ENCODE results near the gene LPCAT1. TPM values are rescaled to one million over a fixed set of nuclear protein-coding genes. Genes with fewer than 3 reads are reported as not detected.

LPCAT1 gene
- total RNA-seq, 5 donors from 2014 or later (not counting 1 experiment from before 2014, with no cell fraction given), result 27.9 to 57.7 (median 50.3) TPM

GRCh38 chr5:1497795-1498622 lies 25.8 kb downstream of the LPCAT1 start:
- H3K27ac ChIP-seq (ENCODE audit: low read length), result no peak overlapping the region
- no peak for ATAC-seq (replicated peaks in 1 of 4)
- Mint-ChIP-seq H3K36me3 (peaks cover 20% of the 10 kb centered on the region), H3K4me1 (peaks cover 23 to 59% (median 36%) of the 10 kb centered on the region in 3 donors), H3K27me3 (no peaks in the 10 kb centered on the region), H3K9me3 (no peaks in the 10 kb centered on the region), H3K27ac (no peak overlapping the region), H3K4me3 (no peak overlapping the region)
- H3K36me3 ChIP-seq (ENCODE audit: control insufficient read depth in 2 of 2, extremely low read depth in 1 of 2, insufficient read depth in 1 of 2, low read length in 1 of 2), result peaks cover 4 to 49% of the 10 kb centered on the region in 2 donors
- DNase-seq, result no peak
- no peaks in the 10 kb centered on the region for H3K27me3 ChIP-seq (replicated peaks in 1 of 2; ENCODE audit: control insufficient read depth in 2 of 2, extremely low read depth in 1 of 2, insufficient read depth in 2 of 2, low read length in 1 of 2)
- POLR2A ChIA-PET, result no interaction called here
- no peaks in the 10 kb centered on the region for H3K9me3 ChIP-seq
- no peak overlapping the region for H3K4me3 ChIP-seq (ENCODE audit: control insufficient read depth in 1 of 2, extremely low read depth in 1 of 2, low read length in 1 of 2)
- H3K4me1 ChIP-seq (ENCODE audit: control insufficient read depth in 1 of 2, extremely low read depth in 1 of 2, insufficient read depth in 2 of 2, low read length in 2 of 2), result peaks cover 6 to 83% of the 10 kb centered on the region in 2 experiments
- WGBS (ENCODE audit: insufficient coverage), result 92% methylated on average over 8 of the region's 18 CpGs
- CTCF ChIA-PET, result no interaction called here

GRCh38 chr5:1497242-1497777 lies 26.4 kb downstream of the LPCAT1 start:
- WGBS (ENCODE audit: insufficient coverage), result 72% methylated on average over 14 of the region's 14 CpGs

GRCh38 chr5:1495525-1495897 lies 28.2 kb downstream of the LPCAT1 start:
- no peaks in the 10 kb centered on the region for H3K27me3 ChIP-seq (replicated peaks in 1 of 2; ENCODE audit: control insufficient read depth in 2 of 2, extremely low read depth in 1 of 2, insufficient read depth in 2 of 2, low read length in 1 of 2)
- peak in 2 of 4 experiments; percentile 9 to 15 for ATAC-seq (replicated peaks in 1 of 4)
- CTCF ChIA-PET, result interaction anchor here in 1 of 2 donors (0.7 kb wide), 1 partner anchor 40 kb away, joined by 3 read pairs; no protein-coding TSS in a partner anchor
- no peak overlapping the region for H3K4me3 ChIP-seq (ENCODE audit: control insufficient read depth in 1 of 2, extremely low read depth in 1 of 2, low read length in 1 of 2)
- Mint-ChIP-seq H3K9me3 (no peaks in the 10 kb centered on the region), H3K4me3 (peak overlapping the region in 2 of 3 donors; percentile 58 to 59), H3K36me3 (peaks cover 29% of the 10 kb centered on the region), H3K27ac (peak overlapping the region; percentile 77 to 88), H3K27me3 (no peaks in the 10 kb centered on the region), H3K4me1 (peaks cover 24 to 57% (median 33%) of the 10 kb centered on the region in 3 donors)
- H3K27ac ChIP-seq (ENCODE audit: low read length), result peak overlapping the region; percentile 67
- H3K36me3 ChIP-seq (ENCODE audit: control insufficient read depth in 2 of 2, extremely low read depth in 1 of 2, insufficient read depth in 1 of 2, low read length in 1 of 2), result peaks cover 4 to 55% of the 10 kb centered on the region in 2 donors
- peak in 1 of 35 experiments; percentile 28 for DNase-seq
- WGBS (ENCODE audit: insufficient coverage), result 30% methylated on average over 5 of the region's 6 CpGs
- POLR2A ChIA-PET, result no interaction called here
- no peaks in the 10 kb centered on the region for H3K9me3 ChIP-seq
- peaks cover 7 to 72% of the 10 kb centered on the region in 2 experiments for H3K4me1 ChIP-seq (ENCODE audit: control insufficient read depth in 1 of 2, extremely low read depth in 1 of 2, insufficient read depth in 2 of 2, low read length in 2 of 2)

More at GRCh38 chr5:1497242-1497777, 26.4 kb downstream of the LPCAT1 start:
- ATAC-seq (replicated peaks in 1 of 4) (no peak), DNase-seq (no peak)
- Mint-ChIP-seq H3K9me3 (no peaks in the 10 kb centered on the region), H3K27me3 (no peaks in the 10 kb centered on the region), H3K36me3 (peaks cover 23% of the 10 kb centered on the region), H3K4me1 (peaks cover 25 to 59% (median 33%) of the 10 kb centered on the region in 3 donors), H3K4me3 (no peak overlapping the region), H3K27ac (peak overlapping the region in 1 of 2 donors; percentile 39)
- Histone ChIP-seq H3K27me3 (replicated peaks in 1 of 2; ENCODE audit: control insufficient read depth in 2 of 2, extremely low read depth in 1 of 2, insufficient read depth in 2 of 2, low read length in 1 of 2) (no peaks in the 10 kb centered on the region), H3K36me3 (ENCODE audit: control insufficient read depth in 2 of 2, extremely low read depth in 1 of 2, insufficient read depth in 1 of 2, low read length in 1 of 2) (peaks cover 4 to 52% of the 10 kb centered on the region in 2 donors), H3K27ac (ENCODE audit: low read length) (no peak overlapping the region), H3K9me3 (no peaks in the 10 kb centered on the region), H3K4me3 (ENCODE audit: control insufficient read depth in 1 of 2, extremely low read depth in 1 of 2, low read length in 1 of 2) (no peak overlapping the region), H3K4me1 (ENCODE audit: control insufficient read depth in 1 of 2, extremely low read depth in 1 of 2, insufficient read depth in 2 of 2, low read length in 2 of 2) (peaks cover 7 to 83% of the 10 kb centered on the region in 2 experiments)
- CTCF ChIA-PET, result no interaction called here
- POLR2A ChIA-PET, result no interaction called here

- Mint-ChIP-seq H3K9me3 (no peaks in the 10 kb centered on the region), H3K27me3 (no peaks in the 10 kb centered on the region), H3K36me3 (peaks cover 29% of the 10 kb centered on the region), H3K4me1 (peaks cover 24 to 56% (median 33%) of the 10 kb centered on the region in 3 donors), H3K4me3 (peak overlapping the region; percentile 41 to 59 (median 58)), H3K27ac (peak overlapping the region; percentile 72 to 88)
- H3K4me1 ChIP-seq (ENCODE audit: control insufficient read depth in 1 of 2, extremely low read depth in 1 of 2, insufficient read depth in 2 of 2, low read length in 2 of 2), result peaks cover 7 to 76% of the 10 kb centered on the region in 2 experiments
- H3K36me3 ChIP-seq (ENCODE audit: control insufficient read depth in 2 of 2, extremely low read depth in 1 of 2, insufficient read depth in 1 of 2, low read length in 1 of 2), result peaks cover 4 to 54% of the 10 kb centered on the region in 2 donors
- no peaks in the 10 kb centered on the region for H3K27me3 ChIP-seq (replicated peaks in 1 of 2; ENCODE audit: control insufficient read depth in 2 of 2, extremely low read depth in 1 of 2, insufficient read depth in 2 of 2, low read length in 1 of 2)
- DNase-seq (peak in 20 of 35 experiments; percentile 20 to 72 (median 33)), ATAC-seq (replicated peaks in 1 of 4) (peak; percentile 41 to 68 (median 58))
- POLR2A ChIA-PET, result no interaction called here
- CTCF ChIA-PET, result interaction anchor here in 1 of 2 donors (0.5 to 0.7 kb wide), 2 partner anchors 39 to 125 kb away, joined by 3 to 4 read pairs; no protein-coding TSS in a partner anchor
- no peaks in the 10 kb centered on the region for H3K9me3 ChIP-seq
- H3K4me3 ChIP-seq (ENCODE audit: control insufficient read depth in 1 of 2, extremely low read depth in 1 of 2, low read length in 1 of 2), result peak overlapping the region; percentile 2 to 17
- H3K27ac ChIP-seq (ENCODE audit: low read length), result peak overlapping the region; percentile 67
- WGBS (ENCODE audit: insufficient coverage), result 81% methylated on average over 36 of the region's 50 CpGs
These were observed 28.8 kb downstream of the LPCAT1 start for GRCh38 chr5:1494780-1495524.

GRCh38 chr5:1493941-1494340 lies 29.8 kb downstream of the LPCAT1 start:
- Mint-ChIP-seq H3K27me3 (no peaks in the 10 kb centered on the region), H3K27ac (no peak overlapping the region), H3K4me1 (peaks cover 24 to 58% (median 29%) of the 10 kb centered on the region in 3 donors), H3K4me3 (peak overlapping the region in 2 of 3 donors; percentile 32 to 58), H3K36me3 (peaks cover 25% of the 10 kb centered on the region), H3K9me3 (no peaks in the 10 kb centered on the region)
- 89% methylated on average over 8 of the region's 12 CpGs for WGBS (ENCODE audit: insufficient coverage)
- Histone ChIP-seq H3K27ac (ENCODE audit: low read length) (peak overlapping the region; percentile 67), H3K4me1 (ENCODE audit: control insufficient read depth in 1 of 2, extremely low read depth in 1 of 2, insufficient read depth in 2 of 2, low read length in 2 of 2) (peaks cover 7 to 76% of the 10 kb centered on the region in 2 experiments), H3K9me3 (no peaks in the 10 kb centered on the region), H3K36me3 (ENCODE audit: control insufficient read depth in 2 of 2, extremely low read depth in 1 of 2, insufficient read depth in 1 of 2, low read length in 1 of 2) (peaks cover 4 to 55% of the 10 kb centered on the region in 2 donors), H3K27me3 (replicated peaks in 1 of 2; ENCODE audit: control insufficient read depth in 2 of 2, extremely low read depth in 1 of 2, insufficient read depth in 2 of 2, low read length in 1 of 2) (no peaks in the 10 kb centered on the region), H3K4me3 (ENCODE audit: control insufficient read depth in 1 of 2, extremely low read depth in 1 of 2, low read length in 1 of 2) (no peak overlapping the region)
- POLR2A ChIA-PET, result no interaction called here
- ATAC-seq (replicated peaks in 1 of 4) (no peak), DNase-seq (no peak)
- CTCF ChIA-PET, result no interaction called here

GRCh38 chr5:1493413-1493812 lies 30.3 kb downstream of the LPCAT1 start:
- H3K36me3 ChIP-seq (ENCODE audit: control insufficient read depth in 2 of 2, extremely low read depth in 1 of 2, insufficient read depth in 1 of 2, low read length in 1 of 2), result peaks cover 4 to 51% of the 10 kb centered on the region in 2 donors
- Mint-ChIP-seq H3K36me3 (peaks cover 24% of the 10 kb centered on the region), H3K27me3 (no peaks in the 10 kb centered on the region), H3K27ac (no peak overlapping the region), H3K4me1 (peaks cover 24 to 56% (median 27%) of the 10 kb centered on the region in 3 donors), H3K9me3 (no peaks in the 10 kb centered on the region), H3K4me3 (peak overlapping the region in 1 of 3 donors; percentile 58)
- H3K9me3 ChIP-seq, result no peaks in the 10 kb centered on the region
- H3K4me1 ChIP-seq (ENCODE audit: control insufficient read depth in 1 of 2, extremely low read depth in 1 of 2, insufficient read depth in 2 of 2, low read length in 2 of 2), result peaks cover 7 to 78% of the 10 kb centered on the region in 2 experiments
- H3K4me3 ChIP-seq (ENCODE audit: control insufficient read depth in 1 of 2, extremely low read depth in 1 of 2, low read length in 1 of 2), result no peak overlapping the region
- no peaks in the 10 kb centered on the region for H3K27me3 ChIP-seq (replicated peaks in 1 of 2; ENCODE audit: control insufficient read depth in 2 of 2, extremely low read depth in 1 of 2, insufficient read depth in 2 of 2, low read length in 1 of 2)
- ATAC-seq (replicated peaks in 1 of 4) (no peak), DNase-seq (no peak)
- 93% methylated on average over 16 of the region's 16 CpGs for whole genome bisulfite sequencing (ENCODE audit: insufficient coverage)
- ChIA-PET CTCF (no interaction called here), POLR2A (no interaction called here)
- H3K27ac ChIP-seq (ENCODE audit: low read length), result peak overlapping the region; percentile 29

Data from T-cell (primary cell).